Brain microvascular endothelial cell (primary cell): ENCODE results near the gene PTPRD.

Source experiments
- DNase-seq: peaks from one replicate; pipeline ENCODE4 v3.0.0-alpha.2; 2020
- H3K27ac ChIP-seq: fragments of 250-450 bp; sonication (Bioruptor Pico); 2 replicates; pipeline ENCODE4 v1.5.1; 2020; ENCODE audit warnings: mild to moderate bottlenecking, moderate library complexity
- H3K27me3 ChIP-seq: fragments of 250-450 bp; sonication (Bioruptor Pico); replicated peaks from 2 replicates; pipeline ENCODE4 v1.5.1; 2020; ENCODE audit warnings: mild to moderate bottlenecking
- H3K36me3 ChIP-seq: fragments of 250-450 bp; sonication (Bioruptor Pico); replicated peaks from 2 replicates; pipeline ENCODE4 v1.5.1; 2020; ENCODE audit warnings: mild to moderate bottlenecking
- H3K4me3 ChIP-seq: 2 replicates; pipeline ENCODE4 v1.5.1; 2011; ENCODE audit warnings: low read depth, mild to moderate bottlenecking, control low read depth, low read length, moderate library complexity
- CTCF ChIP-seq: IDR thresholded peaks from 2 replicates; pipeline ENCODE4 v1.5.1; 2011; ENCODE audit warnings: low read depth, mild to moderate bottlenecking, moderate library complexity, low read length, control low read depth, inconsistent platforms; ENCODE audit errors: missing control alignments
- in situ Hi-C: cut with HindIII; loops from 2 replicates; pipeline ENCODE4 v1.10.0; 2017; ENCODE audit warnings: low sequenced_read_pairs, low pct_ligation_motif_present

PTPRD gene

GRCh38 chr9:8766096-8766495, 1846.7 kb downstream of the PTPRD start:
- no peaks in the 10 kb centered on the region for H3K36me3 ChIP-seq
- TF ChIP-seq CTCF, result no peak
- DNase-seq, result no peak
- no peak overlapping the region for H3K27ac ChIP-seq
- in situ Hi-C loops, result no loop called here
- no peaks in the 10 kb centered on the region for H3K27me3 ChIP-seq
- no peak overlapping the region for H3K4me3 ChIP-seq

GRCh38 chr9:8764051-8764450, 1848.8 kb downstream of the PTPRD start:
- no peak for DNase-seq
- Histone ChIP-seq H3K36me3 (no peaks in the 10 kb centered on the region), H3K27ac (no peak overlapping the region), H3K4me3 (no peak overlapping the region), H3K27me3 (no peaks in the 10 kb centered on the region)
- in situ Hi-C loops, result no loop called here
- no peak for TF ChIP-seq CTCF

GRCh38 chr9:8762479-8763085, 1850.2 kb downstream of the PTPRD start:
- Histone ChIP-seq H3K36me3 (no peaks in the 10 kb centered on the region), H3K4me3 (no peak overlapping the region), H3K27ac (no peak overlapping the region), H3K27me3 (no peaks in the 10 kb centered on the region)
- in situ Hi-C loops, result no loop called here
- no peak for DNase-seq
- no peak for TF ChIP-seq CTCF

- Histone ChIP-seq H3K36me3 (no peaks in the 10 kb centered on the region), H3K27ac (no peak overlapping the region), H3K4me3 (no peak overlapping the region), H3K27me3 (no peaks in the 10 kb centered on the region)
- DNase-seq, result no peak
- TF ChIP-seq CTCF, result no peak
- in situ Hi-C loops, result no loop called here
Observed at GRCh38 chr9:8760000-8760767, 1852.6 kb downstream of the PTPRD start.

GRCh38 chr9:8757881-8758280, 1854.9 kb downstream of the PTPRD start:
- no peak for DNase-seq
- Histone ChIP-seq H3K36me3 (no peaks in the 10 kb centered on the region), H3K27me3 (no peaks in the 10 kb centered on the region), H3K27ac (no peak overlapping the region), H3K4me3 (no peak overlapping the region)
- TF ChIP-seq CTCF, result no peak
- in situ Hi-C loops, result no loop called here
